Measurements from ENCODE around the gene THYN1. TPM values are rescaled to one million over a fixed set of nuclear protein-coding genes. Genes with fewer than 3 reads are reported as not detected.

The THYN1 gene
- total RNA-seq, 1 experiment from 2014 or later = 26.0 TPM

- H3K9me3 Mint-ChIP-seq (ENCODE audit: low read depth, unreplicated experiment) = no peaks in the 10 kb centered on the region
- H3K27me3 Mint-ChIP-seq (ENCODE audit: unreplicated experiment) = peaks cover 78% of the 10 kb centered on the region
- H3K4me1 Mint-ChIP-seq (ENCODE audit: low read depth, unreplicated experiment) = peaks cover 17% of the 10 kb centered on the region
- CTCF ChIA-PET = no interaction called here
- no peak overlapping the region for H3K4me3 Mint-ChIP-seq (ENCODE audit: low read depth, unreplicated experiment)
- TF ChIP-seq, protein P1, sequence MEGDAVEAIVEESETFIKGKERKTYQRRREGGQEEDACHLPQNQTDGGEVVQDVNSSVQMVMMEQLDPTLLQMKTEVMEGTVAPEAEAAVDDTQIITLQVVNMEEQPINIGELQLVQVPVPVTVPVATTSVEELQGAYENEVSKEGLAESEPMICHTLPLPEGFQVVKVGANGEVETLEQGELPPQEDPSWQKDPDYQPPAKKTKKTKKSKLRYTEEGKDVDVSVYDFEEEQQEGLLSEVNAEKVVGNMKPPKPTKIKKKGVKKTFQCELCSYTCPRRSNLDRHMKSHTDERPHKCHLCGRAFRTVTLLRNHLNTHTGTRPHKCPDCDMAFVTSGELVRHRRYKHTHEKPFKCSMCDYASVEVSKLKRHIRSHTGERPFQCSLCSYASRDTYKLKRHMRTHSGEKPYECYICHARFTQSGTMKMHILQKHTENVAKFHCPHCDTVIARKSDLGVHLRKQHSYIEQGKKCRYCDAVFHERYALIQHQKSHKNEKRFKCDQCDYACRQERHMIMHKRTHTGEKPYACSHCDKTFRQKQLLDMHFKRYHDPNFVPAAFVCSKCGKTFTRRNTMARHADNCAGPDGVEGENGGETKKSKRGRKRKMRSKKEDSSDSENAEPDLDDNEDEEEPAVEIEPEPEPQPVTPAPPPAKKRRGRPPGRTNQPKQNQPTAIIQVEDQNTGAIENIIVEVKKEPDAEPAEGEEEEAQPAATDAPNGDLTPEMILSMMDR (IDR thresholded peaks at IDR 0.05; ENCODE audit: unreplicated experiment) = no peak
- DNase-seq = no peak
- no peak overlapping the region for H3K27ac Mint-ChIP-seq (ENCODE audit: unreplicated experiment)
- BruUV-seq (replicated peaks) = no TSS peak
- intact Hi-C loops (cut with micrococcal nuclease; ENCODE audit: unreplicated experiment) = no loop called here
- no peaks in the 10 kb centered on the region for H3K36me3 Mint-ChIP-seq (ENCODE audit: insufficient read depth, unreplicated experiment)
Observed at GRCh38 chr11:134272381-134273316, 19.5 kb upstream of the THYN1 start.

- CTCF ChIA-PET = no interaction called here
- Mint-ChIP-seq H3K9me3 (ENCODE audit: low read depth, unreplicated experiment) (no peaks in the 10 kb centered on the region), H3K27me3 (ENCODE audit: unreplicated experiment) (peaks cover 71% of the 10 kb centered on the region), H3K4me1 (ENCODE audit: low read depth, unreplicated experiment) (peaks cover 24% of the 10 kb centered on the region), H3K36me3 (ENCODE audit: insufficient read depth, unreplicated experiment) (no peaks in the 10 kb centered on the region), H3K27ac (ENCODE audit: unreplicated experiment) (no peak overlapping the region), H3K4me3 (ENCODE audit: low read depth, unreplicated experiment) (no peak overlapping the region)
- intact Hi-C loops (cut with micrococcal nuclease; ENCODE audit: unreplicated experiment) = no loop called here
- DNase-seq = no peak
- TF ChIP-seq, protein P1 (IDR thresholded peaks at IDR 0.05; ENCODE audit: unreplicated experiment) = no peak
- BruUV-seq (replicated peaks) = no TSS peak
Observed at GRCh38 chr11:134271978-134272377, 18.8 kb upstream of the THYN1 start.

DNA sequence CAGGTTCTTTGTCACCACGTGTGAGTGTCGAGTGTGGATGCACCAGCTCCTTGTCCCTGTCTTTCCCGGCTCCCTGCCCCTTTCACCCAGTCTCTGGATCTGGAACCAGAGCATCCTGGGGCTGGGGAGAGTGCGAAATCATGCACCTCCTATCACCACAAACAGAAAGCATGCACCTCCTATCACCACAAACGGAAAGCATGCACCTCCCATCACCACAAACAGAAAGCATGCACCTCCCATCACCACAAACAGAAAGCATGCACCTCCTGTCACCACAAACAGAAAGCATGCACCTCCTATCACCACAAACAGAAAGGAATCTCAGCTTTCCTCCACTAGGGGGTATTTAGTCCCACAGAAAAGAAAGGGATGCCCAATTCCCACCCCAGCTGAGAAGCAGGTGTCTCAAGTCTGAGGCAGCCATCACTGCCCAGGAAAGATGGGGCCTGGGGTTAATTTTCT lies 17.1 kb upstream of the THYN1 start:
- Mint-ChIP-seq H3K27ac (ENCODE audit: unreplicated experiment) (no peak overlapping the region), H3K27me3 (ENCODE audit: unreplicated experiment) (peaks cover 57% of the 10 kb centered on the region), H3K9me3 (ENCODE audit: low read depth, unreplicated experiment) (no peaks in the 10 kb centered on the region), H3K4me1 (ENCODE audit: low read depth, unreplicated experiment) (peaks cover 35% of the 10 kb centered on the region), H3K36me3 (ENCODE audit: insufficient read depth, unreplicated experiment) (no peaks in the 10 kb centered on the region), H3K4me3 (ENCODE audit: low read depth, unreplicated experiment) (no peak overlapping the region)
- no TSS peak for BruUV-seq (replicated peaks)
- intact Hi-C loops (cut with micrococcal nuclease; ENCODE audit: unreplicated experiment) = no loop called here
- TF ChIP-seq, protein P1 (IDR thresholded peaks at IDR 0.05; ENCODE audit: unreplicated experiment) = no peak
- DNase-seq = no peak
- CTCF ChIA-PET = no interaction called here

- TF ChIP-seq, protein P1 (IDR thresholded peaks at IDR 0.05; ENCODE audit: unreplicated experiment) = no peak
- H3K4me3 Mint-ChIP-seq (ENCODE audit: low read depth, unreplicated experiment) = no peak overlapping the region
- no peak for DNase-seq
- CTCF ChIA-PET = no interaction called here
- no peaks in the 10 kb centered on the region for H3K9me3 Mint-ChIP-seq (ENCODE audit: low read depth, unreplicated experiment)
- peaks cover 33% of the 10 kb centered on the region for H3K27me3 Mint-ChIP-seq (ENCODE audit: unreplicated experiment)
- peaks cover 35% of the 10 kb centered on the region for H3K4me1 Mint-ChIP-seq (ENCODE audit: low read depth, unreplicated experiment)
- H3K36me3 Mint-ChIP-seq (ENCODE audit: insufficient read depth, unreplicated experiment) = no peaks in the 10 kb centered on the region
- intact Hi-C loops (cut with micrococcal nuclease; ENCODE audit: unreplicated experiment) = loop anchor here (10.0 kb wide), 1 partner anchor 307 kb away; no protein-coding TSS in a partner anchor
- no peak overlapping the region for H3K27ac Mint-ChIP-seq (ENCODE audit: unreplicated experiment)
- BruUV-seq (replicated peaks) = no TSS peak
Observed at GRCh38 chr11:134267966-134268365, 14.8 kb upstream of the THYN1 start.
